Neural progenitor cell (in vitro differentiated cells): ENCODE data around the gene ITGA11.

ENCODE experiments used
- CTCF ChIP-seq: fragments of 200-600 bp; sonication (generic); IDR thresholded peaks from 2 replicates; pipeline ENCODE4 v1.5.1; 2017; ENCODE audit warnings: antibody characterized with exemption, mild to moderate bottlenecking
- EZH2 ChIP-seq: fragments of 200-600 bp; sonication (generic); IDR thresholded peaks from 2 replicates; pipeline ENCODE4 v1.6.1; 2017; ENCODE audit warnings: antibody characterized with exemption, mild to moderate bottlenecking, moderate library complexity
- EZH2phosphoT487 ChIP-seq: fragments of 200-600 bp; sonication (generic); IDR thresholded peaks from 2 replicates; pipeline ENCODE4 v1.6.1; 2017; ENCODE audit warnings: antibody characterized with exemption

GRCh38 chr15:68335655-68336054 lies 96.3 kb downstream of the ITGA11 start:
- no peak for TF ChIP-seq EZH2
- no peak for TF ChIP-seq CTCF
- no peak for TF ChIP-seq EZH2phosphoT487
